Immature natural killer cell (primary cell): ENCODE results near the gene GGACT. TPM values are rescaled to one million over a fixed set of nuclear protein-coding genes. Genes with fewer than 3 reads are reported as not detected.
"Not testable (repeated sequence)": the region's sequence is repeated elsewhere in the genome, so short reads cannot be mapped to it uniquely, and the experiment has no call there.

ENCODE experiments used
- DNase-seq, 3 donors: peaks; one replicate each; pipeline ENCODE4 v3.0.0; 2022; ENCODE audit warnings: mixed read lengths in 1 of 3
- H3K27ac Mint-ChIP-seq, 6 donors: one replicate each; pipeline ENCODE4 v1.8.0; 2020; ENCODE audit warnings: mixed read lengths in 6 of 6, mild to moderate bottlenecking in 5 of 6, inconsistent platforms in 4 of 6, moderate library complexity in 3 of 6
- H3K27me3 Mint-ChIP-seq, 3 donors: one replicate each; pipeline ENCODE4 v1.8.0; 2020 to 2021; ENCODE audit warnings: low read depth in 3 of 3, mild to moderate bottlenecking in 3 of 3, mixed read lengths in 3 of 3, moderate library complexity in 3 of 3, inconsistent platforms in 1 of 3
- H3K36me3 Mint-ChIP-seq, 3 donors: one replicate each; pipeline ENCODE4 v1.8.0; 2020; ENCODE audit warnings: mixed read lengths in 3 of 3, inconsistent platforms in 2 of 3, mild to moderate bottlenecking in 2 of 3
- H3K4me1 Mint-ChIP-seq, 2 donors: one replicate each; pipeline ENCODE4 v1.8.0; 2020; ENCODE audit warnings: inconsistent platforms in 2 of 2, mild to moderate bottlenecking in 2 of 2, mixed read lengths in 2 of 2, moderate library complexity in 1 of 2
- H3K4me3 Mint-ChIP-seq, 5 donors: one replicate each; pipeline ENCODE4 v1.8.0; 2020; ENCODE audit warnings: mild to moderate bottlenecking in 5 of 5, mixed read lengths in 5 of 5, inconsistent platforms in 3 of 5, moderate library complexity in 3 of 5
- H3K9me3 Mint-ChIP-seq, 6 donors: one replicate each; pipeline ENCODE4 v1.8.0; 2020; ENCODE audit warnings: mild to moderate bottlenecking in 6 of 6, mixed read lengths in 6 of 6, inconsistent platforms in 4 of 6, moderate library complexity in 3 of 6
- polyA plus RNA-seq, 3 donors: library from polyadenylated mRNA; unstranded; fragments of 300-500 nt; fragmentation: Illumina TruSeq; gene quantifications; one replicate each; pipeline ENCODE4 v1.2.3, GENCODE V29; 2021

Gene GGACT
- polyA plus RNA-seq, 3 donors from 2014 or later = 10.4 to 13.0 (median 11.8) TPM

- H3K27me3 Mint-ChIP-seq = peaks cover 0 to 1% (median 0%) of the 10 kb centered on the region in 3 donors
- no peaks in the 10 kb centered on the region for H3K4me1 Mint-ChIP-seq
- no peaks in the 10 kb centered on the region for H3K9me3 Mint-ChIP-seq
- DNase-seq = no peak
- peaks cover 18 to 33% (median 22%) of the 10 kb centered on the region in 3 donors for H3K36me3 Mint-ChIP-seq
- peak overlapping the region in 1 of 6 donors; percentile 3 for H3K27ac Mint-ChIP-seq
- no peak overlapping the region for H3K4me3 Mint-ChIP-seq
These were observed 60.2 kb downstream of the GGACT start for GRCh38 chr13:100528353-100528752.

GRCh38 chr13:100527644-100528043 is 60.9 kb downstream of the GGACT start:
- H3K9me3 Mint-ChIP-seq = no peaks in the 10 kb centered on the region
- peaks cover 18 to 33% (median 22%) of the 10 kb centered on the region in 3 donors for H3K36me3 Mint-ChIP-seq
- peaks cover 0 to 1% (median 0%) of the 10 kb centered on the region in 3 donors for H3K27me3 Mint-ChIP-seq
- peaks cover 0 to under 1% of the 10 kb centered on the region in 2 donors for H3K4me1 Mint-ChIP-seq
- no peak overlapping the region for H3K27ac Mint-ChIP-seq
- H3K4me3 Mint-ChIP-seq = no peak overlapping the region
- no peak for DNase-seq

- H3K9me3 Mint-ChIP-seq = no peaks in the 10 kb centered on the region
- H3K4me3 Mint-ChIP-seq = no peak overlapping the region
- H3K27ac Mint-ChIP-seq = no peak overlapping the region
- peaks cover 0 to 1% (median 0%) of the 10 kb centered on the region in 3 donors for H3K27me3 Mint-ChIP-seq
- DNase-seq = no peak
- H3K4me1 Mint-ChIP-seq = peaks cover 3 to 13% of the 10 kb centered on the region in 2 donors
- H3K36me3 Mint-ChIP-seq = peaks cover 16 to 30% (median 18%) of the 10 kb centered on the region in 3 donors
These were observed 62.1 kb downstream of the GGACT start for GRCh38 chr13:100526318-100527000.

DNA sequence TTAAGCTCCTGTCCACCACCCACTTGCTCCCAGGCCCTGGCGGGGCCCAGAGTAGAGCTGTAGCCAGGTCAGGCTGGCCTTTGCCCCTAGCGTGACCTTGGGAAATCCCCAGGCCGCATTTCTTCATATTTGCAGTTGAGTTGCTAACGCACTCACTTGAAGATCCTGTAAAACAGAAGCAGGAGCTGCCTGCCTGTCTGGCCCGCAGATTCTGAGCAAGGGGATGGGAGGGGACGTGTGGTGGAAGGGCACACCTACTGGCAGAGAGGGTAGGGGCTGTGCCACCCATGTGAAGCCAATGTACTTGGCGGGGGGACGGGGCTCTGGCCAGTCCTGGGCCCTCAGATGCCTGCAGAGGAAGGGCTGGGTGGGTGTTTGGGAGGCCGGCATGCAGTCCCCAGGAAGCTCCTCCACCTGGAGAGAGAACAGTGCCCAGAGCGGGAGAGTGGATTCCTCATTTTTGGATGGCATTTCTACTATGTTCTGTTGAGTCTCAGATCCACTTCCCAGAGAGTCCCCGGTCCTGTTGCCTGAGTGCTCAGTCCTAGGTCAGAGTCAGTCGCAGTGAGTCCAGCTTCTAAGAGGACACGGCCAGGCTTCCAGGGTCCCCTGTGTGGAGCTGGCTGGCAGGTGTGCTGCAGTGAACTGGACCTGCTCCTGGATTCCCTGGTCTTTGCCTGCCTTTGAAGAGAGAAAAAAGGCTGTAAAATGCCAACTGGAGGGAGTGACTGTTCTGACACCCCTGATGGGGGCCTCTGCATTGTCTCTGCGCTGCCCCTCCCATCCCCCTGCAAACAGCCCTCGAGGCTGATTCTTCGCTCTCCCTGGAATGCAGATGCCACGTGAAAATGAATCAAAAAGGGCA is 62.9 kb downstream of the GGACT start:
- Mint-ChIP-seq H3K4me1 (peaks cover 4 to 17% of the 10 kb centered on the region in 2 donors), H3K36me3 (peaks cover 12 to 25% (median 16%) of the 10 kb centered on the region in 3 donors), H3K27ac (no peak overlapping the region), H3K9me3 (no peaks in the 10 kb centered on the region), H3K27me3 (peaks cover 0 to 1% (median 0%) of the 10 kb centered on the region in 3 donors), H3K4me3 (no peak overlapping the region)
- DNase-seq = no peak

DNA sequence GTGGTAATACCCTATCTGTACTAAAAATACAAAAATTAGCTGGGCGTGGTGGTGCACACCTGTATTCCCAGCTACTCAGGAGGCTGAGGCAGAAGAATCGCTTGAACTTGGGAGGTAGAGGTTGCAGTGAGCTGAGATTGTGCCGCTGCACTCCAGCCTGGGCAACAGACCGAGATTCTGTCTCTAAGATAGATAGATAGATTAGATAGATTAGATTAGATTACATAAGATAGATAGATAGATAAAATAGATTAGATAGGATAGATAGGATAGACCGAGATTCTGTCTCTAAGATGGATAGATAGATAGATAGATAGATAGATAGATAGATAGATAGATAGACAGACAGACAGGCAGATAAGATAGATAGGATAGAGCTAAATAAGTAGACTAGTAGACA is 63.9 kb downstream of the GGACT start:
- not testable (repeated sequence) for DNase-seq, H3K27me3 Mint-ChIP-seq, H3K9me3 Mint-ChIP-seq, H3K4me3 Mint-ChIP-seq
- peak overlapping the region in 1 of 6 donors; percentile 26 for H3K27ac Mint-ChIP-seq
- H3K36me3 Mint-ChIP-seq = peaks cover 4 to 19% (median 10%) of the 10 kb centered on the region in 3 donors
- peaks cover 4 to 19% of the 10 kb centered on the region in 2 donors for H3K4me1 Mint-ChIP-seq

DNA sequence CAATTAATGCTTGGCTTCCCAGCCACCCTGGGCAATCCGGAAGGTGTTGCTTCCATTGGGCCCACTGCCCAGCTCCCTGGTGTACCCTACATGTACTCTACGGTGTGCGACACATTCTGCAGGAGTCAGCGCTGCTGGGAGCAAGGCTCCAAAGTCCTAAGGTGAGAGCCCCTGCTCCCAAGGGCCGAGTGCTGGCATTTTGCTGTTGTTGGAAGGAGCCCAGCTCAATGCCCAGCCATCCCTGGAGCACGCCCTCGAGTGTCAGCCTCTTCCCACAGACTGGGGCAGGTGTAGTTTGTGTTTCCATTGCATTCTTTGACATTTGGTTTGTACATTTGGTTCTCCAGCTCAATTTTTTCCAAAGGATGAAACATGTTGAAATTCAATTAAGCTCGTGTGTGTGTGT is 64.6 kb downstream of the GGACT start:
- Mint-ChIP-seq H3K4me1 (peaks cover 9 to 26% of the 10 kb centered on the region in 2 donors), H3K27me3 (peaks cover 0 to 3% (median 0%) of the 10 kb centered on the region in 3 donors), H3K27ac (no peak overlapping the region), H3K4me3 (no peak overlapping the region), H3K9me3 (no peaks in the 10 kb centered on the region), H3K36me3 (peaks cover 4 to 15% (median 10%) of the 10 kb centered on the region in 3 donors)
- no peak for DNase-seq

DNA sequence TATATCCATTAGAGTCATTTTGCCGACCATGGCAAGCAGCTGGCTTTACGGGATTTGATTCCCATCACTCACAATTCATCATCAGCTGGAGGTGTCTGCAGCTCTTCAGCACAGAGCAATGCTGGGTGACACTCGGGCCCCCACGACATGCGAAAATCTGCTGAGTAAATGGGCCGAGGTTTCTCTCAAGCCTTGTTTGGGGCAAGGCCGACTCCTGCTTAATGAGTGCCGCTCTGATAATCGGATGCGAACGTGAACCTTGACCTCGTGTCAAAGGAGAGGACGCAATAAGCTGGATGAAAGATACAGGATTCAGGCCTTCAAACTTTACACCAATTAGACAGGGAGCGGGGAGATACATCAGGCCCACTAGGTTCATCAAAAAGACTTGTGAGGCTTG is 65.2 kb downstream of the GGACT start:
- H3K36me3 Mint-ChIP-seq = peaks cover 4 to 10% (median 10%) of the 10 kb centered on the region in 3 donors
- H3K4me1 Mint-ChIP-seq = peaks cover 9 to 32% of the 10 kb centered on the region in 2 donors
- peaks cover 0 to 3% (median 0%) of the 10 kb centered on the region in 3 donors for H3K27me3 Mint-ChIP-seq
- no peak overlapping the region for H3K27ac Mint-ChIP-seq
- no peak overlapping the region for H3K4me3 Mint-ChIP-seq
- no peaks in the 10 kb centered on the region for H3K9me3 Mint-ChIP-seq
- DNase-seq = no peak

GRCh38 chr13:100522618-100523309 is 65.8 kb downstream of the GGACT start:
- Mint-ChIP-seq H3K4me3 (no peak overlapping the region), H3K9me3 (no peaks in the 10 kb centered on the region), H3K27me3 (peaks cover 0 to 3% (median 0%) of the 10 kb centered on the region in 3 donors), H3K27ac (no peak overlapping the region), H3K36me3 (peaks cover 4 to 6% (median 4%) of the 10 kb centered on the region in 3 donors), H3K4me1 (peaks cover 15 to 38% of the 10 kb centered on the region in 2 donors)
- no peak for DNase-seq

GRCh38 chr13:100521851-100522617 is 66.6 kb downstream of the GGACT start:
- DNase-seq = no peak
- Mint-ChIP-seq H3K36me3 (peaks cover 3 to 6% (median 4%) of the 10 kb centered on the region in 3 donors), H3K4me1 (peaks cover 21 to 44% of the 10 kb centered on the region in 2 donors), H3K9me3 (no peaks in the 10 kb centered on the region), H3K27me3 (peaks cover 0 to 3% (median 0%) of the 10 kb centered on the region in 3 donors), H3K27ac (no peak overlapping the region), H3K4me3 (peak overlapping the region; percentile 51 to 86 (median 68))

- H3K27me3 Mint-ChIP-seq = peaks cover 0 to 6% (median 0%) of the 10 kb centered on the region in 3 donors
- H3K4me1 Mint-ChIP-seq = peaks cover 22 to 44% of the 10 kb centered on the region in 2 donors
- peaks cover 3 to 11% (median 8%) of the 10 kb centered on the region in 3 donors for H3K36me3 Mint-ChIP-seq
- no peak for DNase-seq
- H3K9me3 Mint-ChIP-seq = no peaks in the 10 kb centered on the region
- peak overlapping the region; percentile 51 to 86 (median 68) for H3K4me3 Mint-ChIP-seq
- no peak overlapping the region for H3K27ac Mint-ChIP-seq
These were observed 67.4 kb downstream of the GGACT start for GRCh38 chr13:100520936-100521850.

DNA sequence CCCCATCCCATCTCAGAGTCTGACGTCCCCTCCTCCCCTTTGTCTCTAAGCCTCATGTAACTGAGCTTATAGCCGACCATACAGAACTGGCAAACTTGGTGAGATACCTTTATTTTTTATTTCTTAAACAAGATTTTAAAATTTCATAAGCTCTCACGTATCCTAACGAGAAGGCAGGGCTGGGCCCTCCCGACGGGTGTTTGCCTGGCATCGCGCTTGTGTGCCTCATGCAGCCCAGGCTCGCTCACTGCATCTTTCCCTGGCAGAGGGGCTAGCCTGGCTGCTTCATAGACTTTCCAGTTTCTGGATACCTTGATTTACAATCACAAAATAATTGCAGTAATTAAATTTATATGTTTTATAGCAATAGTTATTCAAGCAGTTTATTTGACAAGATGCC is 69.0 kb downstream of the GGACT start:
- Mint-ChIP-seq H3K4me3 (peak overlapping the region in 1 of 5 donors; percentile 14), H3K27me3 (peaks cover 0 to 6% (median 0%) of the 10 kb centered on the region in 3 donors), H3K36me3 (peaks cover 4 to 11% (median 11%) of the 10 kb centered on the region in 3 donors), H3K9me3 (no peaks in the 10 kb centered on the region), H3K27ac (no peak overlapping the region), H3K4me1 (peaks cover 26 to 48% of the 10 kb centered on the region in 2 donors)
- no peak for DNase-seq
